ENCODE results near the gene CBFA2T2.
A peak's percentile ranks its signal among the peaks of the same experiment; 100 is the strongest.
"Not testable (repeated sequence)": the region's sequence is repeated elsewhere in the genome, so short reads cannot be mapped to it uniquely, and the experiment has no call there.

The CBFA2T2 gene

DNA sequence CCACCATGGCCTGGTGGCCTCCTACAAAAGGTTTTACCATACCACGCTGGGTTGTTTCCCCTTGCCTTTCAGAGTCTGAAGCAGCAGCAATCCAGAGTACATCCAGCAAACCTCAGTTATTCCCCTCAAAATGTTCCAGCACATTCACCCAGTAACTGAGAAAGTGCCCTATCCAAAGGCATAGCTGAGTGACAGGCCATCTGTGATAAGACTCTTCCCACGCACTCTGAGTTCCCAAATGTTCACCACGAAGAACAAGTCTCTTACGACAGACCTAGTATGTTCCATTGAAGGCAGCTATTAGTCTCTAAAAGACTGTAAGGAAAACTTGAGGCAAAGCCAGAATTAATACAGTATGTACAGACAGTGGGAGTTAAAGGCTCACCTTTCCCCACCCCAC is 140.6 kb downstream of the CBFA2T2 start:
- DNase-seq: no peak

DNA sequence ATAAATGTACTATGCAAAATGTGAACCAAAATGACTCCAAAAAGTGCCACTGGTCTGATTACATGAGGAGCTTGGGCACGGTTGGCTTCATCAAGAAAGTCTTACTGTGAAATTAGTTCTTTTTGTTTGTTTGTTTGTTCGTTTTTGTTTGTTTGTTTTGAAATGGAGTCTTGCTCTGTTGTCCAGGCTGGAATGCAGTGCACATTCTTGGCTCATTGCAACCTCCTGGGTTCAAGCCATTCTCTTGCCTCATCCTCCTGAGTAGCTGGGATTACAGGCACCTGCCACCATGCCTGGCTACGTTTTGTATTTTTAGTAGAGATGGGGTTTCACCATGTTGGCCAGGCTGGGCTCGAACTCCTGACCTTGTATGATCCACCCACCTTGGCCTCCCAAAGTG is 142.0 kb downstream of the CBFA2T2 start:
- DNase-seq: not testable (repeated sequence)

DNA sequence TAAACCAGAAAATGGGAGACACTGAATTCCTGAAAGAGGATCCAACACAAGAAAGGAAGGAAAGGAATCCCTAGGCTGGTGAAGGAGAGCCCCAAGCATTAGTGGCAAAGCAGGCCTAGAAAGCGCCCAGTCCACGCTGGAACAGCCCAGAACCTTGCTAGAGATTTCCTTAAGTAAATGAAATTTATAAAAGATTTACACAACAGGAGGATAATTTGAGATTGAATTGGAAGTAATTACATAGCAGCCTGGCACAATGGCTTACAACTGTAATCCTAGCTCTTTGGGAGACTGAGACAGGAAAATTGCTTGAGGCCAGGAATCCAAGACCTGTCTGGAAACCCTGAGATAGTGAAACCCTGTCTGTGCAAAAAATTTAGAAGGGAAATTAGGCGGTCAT is 145.4 kb downstream of the CBFA2T2 start:
- no peak for DNase-seq

DNA sequence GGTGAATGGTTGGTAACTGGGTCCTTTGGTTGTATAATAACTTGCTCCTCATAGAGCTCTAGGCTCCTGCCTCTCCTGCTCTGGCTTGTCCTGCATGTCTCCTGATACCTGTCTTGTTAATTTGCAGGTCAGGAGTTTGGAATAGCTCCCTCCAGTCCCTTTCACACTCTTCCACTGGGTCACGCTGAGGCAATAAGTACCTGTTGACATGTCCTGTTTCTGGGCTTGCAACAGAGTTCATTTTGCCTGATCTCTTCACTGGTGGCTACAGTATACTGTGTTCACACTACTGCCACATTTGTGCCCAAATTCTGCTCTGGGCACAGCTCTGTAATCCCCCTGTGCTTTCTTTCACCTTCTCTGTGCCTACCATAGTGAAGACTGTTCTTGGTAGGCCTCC is 146.9 kb downstream of the CBFA2T2 start:
- no peak for DNase-seq

DNA sequence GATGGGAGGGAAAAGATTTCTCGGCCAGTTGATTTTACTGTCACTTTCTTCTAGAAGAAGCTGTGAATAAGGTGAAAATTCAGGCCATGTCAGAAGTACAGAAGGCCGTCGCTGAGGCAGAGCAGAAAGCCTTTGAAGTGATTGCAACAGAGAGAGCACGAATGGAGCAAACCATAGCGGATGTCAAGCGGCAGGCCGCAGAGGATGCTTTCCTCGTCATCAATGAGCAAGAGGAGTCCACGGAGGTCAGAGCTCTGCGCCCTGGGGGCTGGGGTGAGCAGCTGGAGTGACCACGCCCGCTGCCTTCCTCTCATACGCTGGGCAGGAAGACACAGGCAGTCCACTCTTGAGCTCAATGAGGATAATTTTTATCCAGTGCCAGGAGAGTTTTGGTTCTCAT is 150.4 kb downstream of the CBFA2T2 start:
- no peak for DNase-seq

DNA sequence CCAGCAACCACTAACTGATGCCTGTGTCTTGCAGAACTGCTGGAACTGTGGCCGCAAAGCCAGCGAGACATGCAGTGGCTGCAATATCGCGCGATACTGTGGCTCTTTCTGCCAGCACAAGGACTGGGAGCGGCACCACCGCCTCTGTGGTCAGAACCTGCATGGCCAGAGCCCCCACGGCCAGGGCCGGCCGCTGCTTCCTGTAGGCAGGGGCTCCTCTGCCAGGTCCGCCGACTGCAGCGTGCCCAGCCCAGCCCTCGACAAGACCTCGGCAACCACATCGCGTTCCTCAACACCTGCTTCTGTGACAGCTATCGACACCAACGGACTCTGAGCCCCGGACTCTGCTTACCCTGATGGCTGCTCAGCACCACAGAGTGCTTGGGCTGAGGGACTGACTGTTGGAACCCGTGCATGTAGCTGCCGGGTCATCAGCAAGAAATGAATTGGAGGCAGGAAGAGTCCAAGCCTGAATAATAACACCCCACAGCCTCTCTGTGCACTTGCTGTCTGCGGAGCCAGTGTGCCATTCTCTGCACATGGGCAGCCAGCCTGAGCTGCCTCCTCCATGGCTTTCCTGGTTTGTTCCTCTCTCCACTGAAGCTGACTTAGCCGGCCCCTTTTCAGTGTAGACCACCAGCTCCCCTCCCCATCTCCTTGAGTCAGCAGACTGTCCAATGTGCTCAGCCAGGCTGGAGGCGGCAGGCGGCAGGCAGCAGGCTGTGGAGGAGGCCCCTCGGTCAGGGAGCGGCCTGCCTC is 154.6 kb downstream of the CBFA2T2 start:
- DNase-seq: no peak

DNA sequence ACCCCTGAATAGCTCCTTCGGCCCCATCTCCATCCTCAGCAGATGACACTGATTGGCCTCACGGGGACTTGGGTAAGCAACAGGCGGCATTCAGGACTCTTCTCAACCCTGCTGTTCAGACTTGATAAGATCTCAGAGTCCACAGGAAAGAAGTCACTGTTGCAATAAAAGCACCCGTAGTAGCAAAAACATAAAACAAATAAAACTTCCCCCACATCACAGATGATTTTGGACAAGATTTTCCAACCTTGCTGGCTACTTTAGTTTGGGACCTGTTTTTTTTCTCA is 155.1 kb downstream of the CBFA2T2 start:
- no peak for DNase-seq

DNA sequence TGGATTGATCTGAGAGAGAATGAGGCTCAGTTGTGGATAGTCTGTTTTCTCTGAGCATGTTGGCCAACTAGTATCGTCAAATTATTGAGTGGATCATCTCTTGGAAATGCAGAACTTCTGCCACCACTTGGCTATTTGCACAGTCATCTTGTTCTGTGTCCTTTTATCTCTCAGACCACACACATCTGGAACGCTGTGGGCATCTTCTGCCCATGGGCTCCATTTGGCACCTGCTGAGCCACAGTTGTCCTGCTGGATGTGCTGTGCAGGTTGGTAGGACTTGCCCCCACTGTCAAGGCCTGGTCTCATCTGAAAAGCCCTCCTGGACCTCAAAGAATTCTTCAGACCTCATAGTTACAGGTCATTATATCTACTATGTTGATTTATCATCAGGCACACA is 155.5 kb downstream of the CBFA2T2 start:
- no peak for DNase-seq

DNA sequence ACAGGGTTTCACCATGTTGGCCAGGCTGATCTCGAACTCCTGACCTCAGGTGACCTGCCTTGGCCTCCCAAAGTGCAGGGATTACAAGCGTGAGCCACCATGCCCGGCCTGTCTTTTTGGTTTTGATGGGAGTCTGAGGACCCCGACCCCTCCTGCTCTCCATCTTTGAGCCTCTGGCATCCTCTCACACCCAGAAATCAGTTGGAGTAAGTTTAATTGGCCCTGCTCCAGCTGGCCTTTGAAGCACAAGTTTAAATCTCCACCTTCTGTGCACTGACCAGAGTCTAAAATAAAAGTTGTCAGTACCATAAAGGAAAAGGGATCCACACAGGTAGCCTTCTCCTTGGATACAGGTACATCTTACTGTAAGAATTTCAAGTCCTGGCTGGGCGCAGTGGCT is 156.3 kb downstream of the CBFA2T2 start:
- DNase-seq: no peak

DNA sequence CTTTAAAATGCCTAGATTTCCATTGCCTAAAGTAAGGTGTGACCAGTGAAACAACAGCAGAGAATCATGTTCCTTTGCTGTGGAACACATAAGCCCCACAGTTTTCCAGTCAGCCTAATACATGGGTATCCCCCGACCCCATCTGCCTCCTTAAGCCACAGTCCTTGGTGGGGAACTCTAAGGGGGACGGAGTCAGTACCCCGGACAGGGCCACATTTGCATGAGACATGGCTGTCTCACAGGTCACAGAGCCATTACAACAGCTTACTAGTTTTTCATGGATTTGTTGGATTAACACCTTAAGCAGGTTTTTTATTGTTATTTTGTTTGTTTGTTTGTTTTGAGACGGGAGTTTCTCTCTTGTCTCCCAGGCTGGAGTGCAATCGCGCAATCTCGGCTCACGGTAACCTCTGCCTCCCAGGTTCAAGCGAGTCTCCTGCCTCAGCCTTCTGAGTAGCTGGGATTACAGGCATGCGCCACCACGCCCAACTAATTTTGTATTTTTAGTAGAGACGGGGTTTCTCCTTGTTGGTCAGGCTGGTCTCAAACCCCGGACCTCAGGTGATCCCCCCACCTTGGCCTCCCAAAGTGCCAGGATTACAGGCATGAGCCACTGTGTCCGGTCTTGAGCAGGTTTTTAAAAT is 157.2 kb downstream of the CBFA2T2 start:
- DNase-seq: not testable (repeated sequence)

DNA sequence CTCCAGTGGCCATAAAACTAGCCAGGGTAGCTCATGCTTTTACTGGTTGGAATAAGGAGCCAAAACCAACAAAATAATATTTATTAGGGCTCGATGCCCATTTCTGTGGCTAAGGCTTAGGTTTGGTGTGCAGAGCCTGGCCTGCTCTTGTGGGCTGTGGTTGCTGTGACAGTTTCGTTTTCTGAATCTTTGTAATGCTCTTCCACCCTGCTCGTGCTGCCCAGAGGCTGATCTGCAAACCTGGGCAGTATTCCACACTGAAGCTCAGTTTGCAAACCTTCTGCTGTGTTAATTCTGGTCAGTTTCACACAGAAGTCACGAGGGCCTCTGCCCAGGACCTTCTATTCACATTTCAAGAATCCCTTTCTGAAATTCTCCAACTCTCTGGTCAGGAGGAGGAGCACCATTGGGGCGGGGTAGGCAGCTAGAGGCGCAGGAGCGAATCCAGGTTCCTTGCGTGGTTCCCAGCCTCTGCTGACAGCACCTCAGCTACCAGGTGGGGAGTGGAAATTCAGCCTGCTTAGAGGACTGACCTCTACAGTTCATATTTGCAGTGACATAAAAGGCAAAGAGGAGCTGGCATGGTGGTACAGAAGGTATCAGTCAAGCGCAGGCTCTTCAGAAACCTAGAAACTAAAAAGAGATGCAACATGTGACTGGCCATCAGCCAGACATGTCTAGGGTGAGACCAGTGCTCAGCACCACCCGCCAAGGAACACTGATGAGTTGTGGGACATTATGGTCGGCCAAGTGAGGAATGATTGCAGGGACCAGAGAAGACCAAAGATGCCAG is 157.9 kb downstream of the CBFA2T2 start:
- DNase-seq: no peak

DNA sequence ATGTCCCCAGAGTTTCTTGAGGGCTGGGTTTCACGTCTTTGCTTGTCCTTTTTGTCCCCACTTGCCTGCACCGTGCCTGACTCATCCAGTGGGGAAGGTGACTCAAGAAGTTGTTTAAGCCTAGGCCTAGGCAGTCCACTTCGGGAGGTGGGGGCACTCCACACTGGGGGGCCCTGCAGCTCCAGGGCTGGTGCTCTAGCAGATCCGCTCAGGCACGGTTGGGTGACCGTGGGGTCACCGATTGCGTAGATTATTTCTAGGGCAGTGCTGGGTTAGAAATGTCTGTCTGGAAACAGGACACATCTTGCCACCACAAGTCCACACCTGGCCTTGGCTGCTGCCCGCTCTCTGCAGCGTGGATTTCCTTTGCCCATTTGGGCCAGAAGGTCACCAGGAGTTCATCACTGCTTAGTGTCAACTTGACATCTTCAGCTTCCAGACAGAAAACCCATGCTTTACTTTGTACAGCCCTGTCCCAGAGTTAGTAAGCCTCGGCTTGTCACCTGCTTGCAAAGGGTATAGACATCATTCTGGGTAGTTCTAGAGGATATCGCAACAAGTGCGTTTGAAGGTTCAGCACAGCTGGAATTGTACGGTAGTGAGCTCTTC is 158.6 kb downstream of the CBFA2T2 start:
- no peak for DNase-seq

DNA sequence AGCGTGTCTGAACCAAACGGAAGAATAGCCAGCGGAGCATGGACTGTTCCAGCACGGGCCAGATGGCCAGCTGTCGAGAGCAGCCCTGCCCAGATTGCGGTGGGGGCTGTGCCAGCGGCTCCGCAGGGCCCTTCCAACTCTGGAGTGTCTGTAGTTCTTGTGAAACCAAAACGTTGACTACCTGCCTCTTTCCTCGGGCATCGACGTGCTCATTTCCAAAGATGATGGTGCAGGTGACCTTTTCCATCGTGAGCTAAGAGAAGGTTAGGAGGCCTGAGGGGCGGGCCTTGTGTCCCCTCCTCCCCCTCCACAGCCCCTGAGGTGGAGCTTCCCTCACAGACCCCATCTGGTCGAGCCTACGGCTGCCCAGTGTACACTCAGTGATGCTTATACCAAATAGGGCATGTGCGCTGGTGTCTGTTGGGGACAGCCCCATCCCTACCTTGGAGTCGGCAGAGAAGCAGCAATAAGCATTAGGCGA is 159.3 kb downstream of the CBFA2T2 start:
- DNase-seq: no peak

DNA sequence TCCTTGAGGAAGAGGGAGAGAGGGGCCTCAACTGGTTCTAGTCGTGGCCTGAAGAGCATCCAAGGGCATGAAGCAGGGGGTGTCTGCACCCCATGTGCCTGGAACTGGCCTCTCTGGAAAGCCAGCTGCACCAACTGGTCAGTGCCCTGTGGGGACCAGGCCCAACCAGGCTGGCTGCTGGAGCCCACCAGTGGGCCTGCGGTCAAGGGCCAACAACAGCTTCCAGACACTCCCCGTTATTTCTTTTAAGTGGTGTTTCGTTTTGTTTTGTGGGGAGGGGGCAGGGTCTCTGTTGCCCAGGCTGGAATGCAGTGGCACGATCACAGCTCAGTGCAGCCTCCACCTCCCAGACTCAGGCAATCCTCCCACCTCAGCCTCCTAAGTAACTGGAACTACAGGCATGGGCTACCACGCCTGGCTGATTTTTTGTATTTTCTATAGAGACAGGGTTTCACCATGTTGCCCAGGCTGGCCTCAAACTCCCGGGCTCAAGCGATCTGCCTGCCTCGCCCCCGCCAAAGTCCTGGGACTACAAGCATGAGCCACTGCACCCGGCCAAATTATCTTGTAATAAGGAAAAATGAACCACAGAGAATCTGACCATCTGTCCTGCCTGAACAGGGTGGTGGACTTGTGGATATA is 160.3 kb downstream of the CBFA2T2 start:
- no peak for DNase-seq

DNA sequence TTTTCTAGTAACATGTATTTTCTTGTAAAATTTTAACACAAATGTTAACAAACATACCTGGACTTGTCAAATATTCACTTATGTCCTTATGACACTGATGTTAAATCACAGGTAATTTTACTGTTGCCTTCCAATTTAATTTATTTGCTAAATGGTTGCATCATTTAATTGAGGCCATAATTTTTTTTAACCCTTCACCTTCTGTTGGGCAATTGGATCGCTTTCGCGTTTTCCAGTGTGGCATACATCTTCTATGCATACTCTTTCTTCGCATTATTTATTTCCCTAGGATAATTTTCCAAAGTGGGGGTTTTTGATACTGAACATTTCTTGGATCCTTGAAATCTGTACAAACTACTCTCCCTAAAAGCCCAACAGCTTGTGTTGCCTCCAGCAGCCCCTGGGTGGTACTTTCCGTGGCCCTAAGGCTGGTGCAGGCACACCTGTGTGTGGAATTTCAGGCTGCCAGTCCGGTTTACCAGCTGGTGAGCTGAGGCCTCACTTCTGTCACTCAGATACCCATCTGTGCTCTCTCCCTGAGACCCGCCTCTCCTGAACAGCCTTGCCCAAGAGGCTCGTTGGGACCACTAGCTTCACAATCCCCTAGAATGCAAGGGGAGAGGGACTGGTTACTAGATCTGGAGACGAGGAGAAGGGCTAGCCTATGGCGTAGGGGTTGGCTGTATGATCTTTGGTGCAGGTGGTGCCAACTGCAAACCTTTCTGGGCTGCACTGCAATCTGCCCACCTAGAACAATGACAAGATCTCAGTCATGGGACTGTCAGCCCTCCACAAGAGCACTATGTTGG is 161.1 kb downstream of the CBFA2T2 start:
- DNase-seq: no peak

DNA sequence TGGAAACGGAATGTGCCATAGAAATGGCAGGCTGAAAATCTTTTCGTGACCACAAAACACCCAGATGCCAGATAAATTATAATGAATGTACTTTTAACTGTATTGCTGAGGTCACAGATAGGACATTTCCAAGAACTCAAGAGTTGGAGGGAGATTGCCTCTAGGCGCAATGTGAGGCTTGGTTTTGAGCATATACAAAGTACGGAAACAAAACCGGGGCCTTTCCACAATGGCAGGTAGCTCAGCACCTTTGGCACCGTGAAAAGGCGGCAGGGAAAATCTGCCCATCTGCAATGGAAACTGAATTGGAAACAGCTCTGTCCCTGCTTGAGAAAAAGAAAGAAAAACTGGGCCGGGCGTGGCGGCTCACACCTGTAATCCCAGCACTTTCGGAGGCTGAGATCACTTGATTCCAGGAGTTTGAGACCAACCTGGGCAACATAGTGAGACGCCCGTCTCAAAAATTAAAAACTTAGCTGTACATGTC is 161.7 kb downstream of the CBFA2T2 start:
- no peak for DNase-seq

DNA sequence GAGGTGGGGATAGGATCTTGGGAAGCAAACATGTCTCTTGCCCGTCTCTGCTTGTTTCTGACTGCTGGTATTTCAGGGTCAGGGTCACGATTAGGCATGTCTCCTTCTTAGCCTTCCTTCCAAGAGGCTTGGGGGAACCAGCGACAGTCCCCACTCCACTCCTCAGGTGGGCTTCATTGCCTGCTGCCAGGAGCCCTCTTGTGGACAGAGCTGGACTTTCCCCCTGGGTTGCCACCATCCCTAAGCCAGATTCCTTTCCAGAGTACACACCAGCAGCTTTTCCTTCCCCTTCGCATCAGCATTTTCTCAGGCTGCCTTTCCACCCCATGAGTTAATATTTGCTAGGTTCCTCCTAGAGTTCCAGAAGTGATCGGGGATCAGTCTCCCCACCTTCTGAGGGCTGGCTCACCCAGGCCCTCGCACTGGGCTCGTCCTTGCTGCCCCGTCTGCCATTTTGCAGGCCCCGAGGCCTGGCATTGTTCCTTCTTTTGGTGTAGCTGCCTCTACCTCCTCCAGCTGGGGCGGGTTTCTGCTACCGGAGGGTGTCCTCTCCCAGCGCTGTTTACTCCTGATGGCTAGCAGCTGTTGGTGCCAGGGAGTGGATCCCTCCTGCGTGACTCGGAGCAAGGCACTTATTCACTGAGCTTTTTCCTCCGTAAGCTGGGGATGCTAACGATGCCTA is 163.5 kb downstream of the CBFA2T2 start:
- DNase-seq: peak; percentile 34

DNA sequence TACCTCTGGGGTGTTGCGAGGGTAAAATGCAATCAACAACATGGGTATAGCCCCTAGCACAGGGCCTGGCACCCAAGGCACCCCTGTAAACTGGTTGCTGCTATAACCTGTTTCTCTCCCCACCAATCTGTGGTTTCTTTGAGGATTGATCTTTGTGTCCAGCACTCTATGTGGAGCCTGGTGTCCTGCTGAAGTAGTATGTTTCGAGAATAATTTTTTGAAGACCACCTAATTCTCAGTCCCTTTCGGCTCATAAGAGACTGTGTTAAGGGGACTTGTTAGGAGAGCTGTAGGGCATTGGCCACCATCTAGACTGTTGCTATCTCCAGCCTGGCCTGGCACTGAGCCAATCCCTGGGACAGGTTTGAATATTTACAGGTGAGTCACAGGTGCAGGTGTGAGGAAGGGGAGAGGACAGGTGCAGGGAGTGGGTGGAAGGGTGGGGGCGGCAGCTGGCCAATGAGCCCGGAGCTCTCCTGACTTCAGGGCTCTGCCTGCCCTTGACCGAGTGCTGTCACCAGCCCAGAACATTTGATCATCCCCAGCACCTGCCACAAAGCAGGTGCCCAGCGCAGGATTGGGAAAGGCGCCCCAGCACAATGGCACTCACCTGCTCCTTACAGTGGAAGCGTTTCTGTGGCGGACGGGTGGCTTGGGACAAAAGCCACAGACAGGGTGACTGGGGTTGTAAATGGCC is 164.2 kb downstream of the CBFA2T2 start:
- DNase-seq: no peak

DNA sequence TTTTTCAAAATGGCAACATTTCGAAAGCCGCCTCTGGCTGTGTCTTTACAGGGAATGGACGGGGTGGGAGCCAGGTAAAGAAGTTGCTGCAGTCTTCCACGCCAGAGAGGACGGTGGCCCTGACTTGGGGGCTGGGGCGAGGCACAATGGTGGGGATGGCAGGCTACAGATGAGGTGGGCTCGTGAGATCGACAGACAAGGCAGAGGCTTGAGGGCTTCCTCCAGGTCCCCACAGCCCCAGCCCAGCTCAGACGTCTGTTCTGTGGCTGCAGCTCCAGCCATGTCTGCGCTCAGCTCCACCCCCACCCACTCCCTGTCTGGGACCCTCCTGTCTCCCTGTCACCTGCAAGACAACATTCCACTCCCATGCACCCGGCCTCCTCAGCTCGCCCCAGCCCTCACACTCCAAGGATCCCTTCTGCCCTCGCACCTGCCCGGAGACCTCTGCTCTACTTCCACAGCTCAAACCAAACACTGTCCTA is 164.8 kb downstream of the CBFA2T2 start:
- DNase-seq: peak; percentile 1

DNA sequence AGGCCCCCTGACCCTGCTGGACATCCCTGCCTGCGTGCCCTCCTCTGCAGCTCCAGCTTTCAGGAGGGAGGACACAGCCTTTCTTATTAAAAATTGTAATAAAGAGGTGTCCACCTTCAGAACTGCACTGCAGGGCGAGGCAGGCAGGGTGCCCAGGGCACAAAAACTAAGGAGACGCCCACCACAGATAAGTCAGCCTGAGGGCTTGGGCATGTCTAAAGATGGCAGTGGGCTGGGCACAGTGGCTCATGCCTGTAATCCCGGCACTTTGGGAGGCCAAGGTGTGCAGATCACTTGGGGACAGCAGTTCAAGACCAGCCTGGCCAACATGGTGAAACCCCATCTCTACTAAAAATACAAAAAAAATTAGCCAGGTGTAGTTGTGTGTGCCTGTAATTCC is 165.3 kb downstream of the CBFA2T2 start:
- peak; percentile 1 for DNase-seq

All from stimulated activated CD4-positive, alpha-beta T cell treated with anti-CD3 and anti-CD28 coated beads, Interleukin-1b, Interleukin-23, amount 100 ng/mL, for 48 hours (primary cell).